GM12891 (cell line): ENCODE measurements around the gene NRSN2.

ENCODE experiments used
- DNase-seq: peaks from one replicate; pipeline ENCODE4 v3.0.0; 2011; ENCODE audit warnings: low spot score; ENCODE audit not compliant: insufficient read length
- FAIRE-seq: peaks from 2 replicates; lab custom pipeline; 2011; peaks lifted over from hg19 to GRCh38; lab: Jason Lieb, UNC
- PAX5 ChIP-seq: IDR thresholded peaks from 2 replicates; pipeline ENCODE4 v1.6.1; 2011; ENCODE audit warnings: low read length, moderate library complexity, mild to moderate bottlenecking; ENCODE audit not compliant: insufficient read depth, severe bottlenecking
- POLR2A ChIP-seq: IDR thresholded peaks from 2 replicates; pipeline ENCODE4 v1.6.1; 2011; ENCODE audit warnings: low read depth, low read length, control low read depth
- POLR2AphosphoS5 ChIP-seq: IDR thresholded peaks from 2 replicates; pipeline ENCODE4 v1.6.1; 2011; ENCODE audit warnings: low read depth, low read length, control low read depth
- POU2F2 ChIP-seq: IDR thresholded peaks from 2 replicates; pipeline ENCODE4 v1.6.1; 2011; ENCODE audit warnings: low read depth, mild to moderate bottlenecking, control low read depth, low read length, moderate library complexity
- SPI1 ChIP-seq: IDR thresholded peaks from 2 replicates; pipeline ENCODE4 v1.6.1; 2011; ENCODE audit warnings: low read depth, low read length, control low read depth
- TAF1 ChIP-seq: IDR thresholded peaks from 2 replicates; pipeline ENCODE4 v1.6.1; 2011; ENCODE audit warnings: low read depth, low read length, control low read depth

Gene NRSN2

GRCh38 chr20:309306-309840 lies 37.5 kb upstream of the NRSN2 start:
- TF ChIP-seq SPI1, result no peak
- no peak for TF ChIP-seq POU2F2
- no peak for TF ChIP-seq PAX5
- TF ChIP-seq POLR2AphosphoS5, result no peak
- no peak for TF ChIP-seq TAF1
- TF ChIP-seq POLR2A, result no peak
- FAIRE-seq (peak; percentile 35), DNase-seq (no peak)

GRCh38 chr20:309841-310644 lies 36.9 kb upstream of the NRSN2 start:
- FAIRE-seq (peak; percentile 92), DNase-seq (peak; percentile 92)
- TF ChIP-seq POLR2AphosphoS5 (no peak), POLR2A (no peak), PAX5 (no peak), POU2F2 (no peak), SPI1 (no peak), TAF1 (no peak)

GRCh38 chr20:310645-311044 lies 36.3 kb upstream of the NRSN2 start:
- DNase-seq (no peak), FAIRE-seq (no peak)
- TF ChIP-seq POU2F2 (no peak), TAF1 (no peak), PAX5 (no peak)

- no peak for TF ChIP-seq SPI1
- no peak for TF ChIP-seq POLR2A
- no peak for TF ChIP-seq TAF1
- TF ChIP-seq POU2F2, result no peak
- FAIRE-seq (no peak), DNase-seq (no peak)
Measured at GRCh38 chr20:311609-312008, 35.3 kb upstream of the NRSN2 start.

GRCh38 chr20:312067-312466 lies 34.8 kb upstream of the NRSN2 start:
- TF ChIP-seq POLR2AphosphoS5 (no peak), POU2F2 (no peak), POLR2A (no peak), TAF1 (no peak), PAX5 (no peak), SPI1 (no peak)
- FAIRE-seq, result no peak
- no peak for DNase-seq

GRCh38 chr20:312866-313265 lies 34.0 kb upstream of the NRSN2 start:
- no peak for FAIRE-seq
- no peak for TF ChIP-seq POU2F2
- no peak for TF ChIP-seq TAF1
- no peak for TF ChIP-seq POLR2A
- TF ChIP-seq POLR2AphosphoS5, result no peak
- no peak for TF ChIP-seq SPI1
- TF ChIP-seq PAX5, result no peak

GRCh38 chr20:313402-313801 lies 33.5 kb upstream of the NRSN2 start:
- FAIRE-seq (no peak), DNase-seq (no peak)
- TF ChIP-seq POLR2AphosphoS5 (no peak), SPI1 (no peak), POLR2A (no peak)

More at GRCh38 chr20:312866-313265, 34.0 kb upstream of the NRSN2 start:
- DNase-seq, result no peak

- DNase-seq (no peak), FAIRE-seq (no peak)
- TF ChIP-seq PAX5 (no peak), SPI1 (no peak), POLR2A (no peak), POLR2AphosphoS5 (no peak), TAF1 (no peak), POU2F2 (no peak)
Measured at GRCh38 chr20:313948-314347, 33.0 kb upstream of the NRSN2 start.

GRCh38 chr20:316316-317068 lies 30.4 kb upstream of the NRSN2 start:
- FAIRE-seq (no peak), DNase-seq (no peak)
- TF ChIP-seq SPI1 (no peak), POLR2AphosphoS5 (no peak), POLR2A (no peak), POU2F2 (no peak), PAX5 (no peak), TAF1 (no peak)
